Activated CD4-positive, alpha-beta T cell treated with anti-CD3 and anti-CD28 coated beads for 36 hours (primary cell): ENCODE measurements around the gene HOXA4. TPM values are rescaled to one million over a fixed set of nuclear protein-coding genes. Genes with fewer than 3 reads are reported as not detected.

ENCODE experiments used
- ATAC-seq: fragments of 200-7000 bp; cut with Tn5 transposase; one replicate; pipeline ENCODE4 v1.10.0; 2021; ENCODE audit warnings: mild to moderate bottlenecking, moderate library complexity
- CTCF ChIA-PET: fragments of 350-600 bp; sonication (Branson Sonifier 250); formaldehyde crosslinking; loops from one replicate; lab custom pipeline; 2021; ENCODE audit warnings: antibody characterized with exemption; lab: Charles Lee
- POLR2A ChIA-PET: fragments of 350-600 bp; sonication (Branson Sonifier 250); formaldehyde crosslinking; loops from one replicate; lab custom pipeline; 2021; ENCODE audit warnings: antibody characterized with exemption, inconsistent platforms; lab: Charles Lee
- DNase-seq: peaks from one replicate; pipeline ENCODE4 v3.0.0-alpha.2; 2020
- H3K27ac Mint-ChIP-seq: one replicate; pipeline ENCODE4 v1.8.0; 2021; ENCODE audit warnings: mixed read lengths
- H3K27me3 Mint-ChIP-seq: one replicate; pipeline ENCODE4 v1.8.0; 2021; ENCODE audit warnings: mixed read lengths
- H3K36me3 Mint-ChIP-seq: one replicate; pipeline ENCODE4 v1.8.0; 2021; ENCODE audit warnings: low read depth, mixed read lengths
- H3K4me1 Mint-ChIP-seq: one replicate; pipeline ENCODE4 v1.8.0; 2021; ENCODE audit warnings: mixed read lengths
- H3K4me3 Mint-ChIP-seq: one replicate; pipeline ENCODE4 v1.8.0; 2021; ENCODE audit warnings: mild to moderate bottlenecking, moderate library complexity, mixed read lengths
- H3K9me3 Mint-ChIP-seq: one replicate; pipeline ENCODE4 v1.8.0; 2021; ENCODE audit warnings: low read depth, mixed read lengths
- intact Hi-C, 2 experiments: fragments of 100-400 bp; cut with DNase I in 1 of 2; cut with micrococcal nuclease in 1 of 2; formaldehyde crosslinking; loops; one replicate each; pipeline versions ENCODE4 v1.14.2 to v1.15.1; 2022 to 2024; cut with DNase I, micrococcal nuclease
- total RNA-seq, 2 experiments: library from RNA; stranded (reverse); gene quantifications; one replicate each; pipeline ENCODE4 v1.2.3, GENCODE V29; 2021

The HOXA4 gene
- total RNA-seq, 2 experiments from 2014 or later = 0.25 TPM; not detected in 1

DNA sequence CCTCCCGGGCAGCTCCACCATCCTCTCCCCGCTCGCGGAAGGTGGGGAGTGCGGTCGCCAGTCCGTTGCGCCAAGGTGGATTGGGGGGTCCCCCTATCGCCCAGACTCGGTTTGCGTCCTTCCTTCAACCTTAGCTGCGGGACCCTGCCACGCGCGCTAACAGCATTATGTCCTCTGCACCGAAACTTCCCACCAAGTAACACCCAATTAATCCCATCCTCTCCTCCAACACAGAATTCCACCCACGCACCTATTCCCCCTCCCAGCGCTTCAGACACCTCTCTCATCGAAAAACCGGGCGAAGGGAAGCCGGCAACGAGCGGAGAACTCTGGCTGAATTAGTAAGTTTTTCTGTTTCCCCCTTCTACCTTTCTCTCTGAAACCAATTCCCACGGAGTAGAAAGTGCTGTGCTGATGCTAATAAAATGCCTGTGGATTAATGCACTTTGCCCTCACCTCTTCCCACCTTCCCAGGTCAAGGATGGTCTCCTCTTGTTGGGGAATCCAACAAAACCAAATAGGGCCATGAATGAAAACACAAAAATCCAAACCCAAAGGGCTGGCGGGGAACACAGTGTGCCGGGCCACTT, 20.9 kb upstream of the HOXA4 start:
- H3K9me3 Mint-ChIP-seq = no peaks in the 10 kb centered on the region
- H3K36me3 Mint-ChIP-seq = no peaks in the 10 kb centered on the region
- intact Hi-C loops = loop anchor here (2.0 to 5.0 kb wide), 3 partner anchors 17 to 55 kb away; partner anchors contain the start of gene HOXA11 (in 2 of the 2)
- peaks cover 81% of the 10 kb centered on the region for H3K27me3 Mint-ChIP-seq
- no peak overlapping the region for H3K27ac Mint-ChIP-seq
- ATAC-seq = no peak
- DNase-seq = no peak
- peak overlapping the region; percentile 35 for H3K4me3 Mint-ChIP-seq
- peaks cover 40% of the 10 kb centered on the region for H3K4me1 Mint-ChIP-seq
- ChIA-PET CTCF (interaction anchor here (0.5 to 3.6 kb wide), 10 partner anchors 8 to 464 kb away, joined by 3 to 16 read pairs (median 5); partner anchors contain the start of gene EVX1), POLR2A (no interaction called here)

DNA sequence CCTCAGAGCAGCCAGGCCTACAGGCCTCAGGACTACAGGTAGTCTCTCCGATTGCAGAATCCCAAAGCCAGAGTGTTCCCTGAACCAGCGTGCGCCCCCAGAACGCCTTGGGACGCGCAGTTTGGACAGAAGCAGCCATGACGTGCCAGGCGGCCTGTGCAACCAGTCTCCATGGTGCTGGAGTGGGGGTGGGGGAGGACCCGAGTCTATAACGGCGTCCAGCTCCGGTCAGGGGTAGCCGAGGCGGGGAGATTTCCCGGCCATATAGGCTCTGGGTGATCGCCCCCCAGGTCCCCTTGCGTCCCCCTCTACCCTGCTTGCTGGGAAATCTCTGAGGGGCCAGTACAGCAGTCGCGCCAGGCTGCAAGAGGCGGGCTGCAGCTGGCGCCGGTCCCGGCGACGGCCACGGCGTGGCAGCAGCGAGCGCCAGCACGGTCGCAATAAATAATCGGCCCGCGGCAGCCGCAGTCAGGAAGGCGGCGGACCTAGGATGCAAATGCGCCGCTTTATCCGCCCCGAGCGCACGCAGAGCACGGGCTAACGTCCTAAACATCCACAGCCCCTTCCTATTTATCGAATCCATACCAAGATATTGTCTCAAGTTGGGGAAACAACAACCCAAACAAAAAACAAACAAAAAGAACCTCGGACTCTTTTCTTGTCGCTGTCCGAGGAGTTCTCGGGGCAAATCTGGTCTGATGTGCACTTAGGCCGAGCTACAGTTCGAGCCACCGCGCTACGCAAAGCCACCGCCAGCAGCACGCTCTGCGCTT, 20.2 kb upstream of the HOXA4 start:
- Mint-ChIP-seq H3K4me3 (peak overlapping the region; percentile 35), H3K27ac (no peak overlapping the region), H3K4me1 (peaks cover 36% of the 10 kb centered on the region), H3K36me3 (no peaks in the 10 kb centered on the region), H3K27me3 (peaks cover 83% of the 10 kb centered on the region), H3K9me3 (no peaks in the 10 kb centered on the region)
- peak; percentile 83 for ATAC-seq
- DNase-seq = peak; percentile 82
- intact Hi-C loops = loop anchor here (2.0 to 5.0 kb wide), 3 partner anchors 16 to 54 kb away; partner anchors contain the start of gene HOXA11 (in 2 of the 2)
- ChIA-PET CTCF (interaction anchor here (0.5 to 3.6 kb wide), 15 partner anchors 8 to 781 kb away, joined by 3 to 16 read pairs (median 5); partner anchors contain the start of gene EVX1), POLR2A (no interaction called here)

DNA sequence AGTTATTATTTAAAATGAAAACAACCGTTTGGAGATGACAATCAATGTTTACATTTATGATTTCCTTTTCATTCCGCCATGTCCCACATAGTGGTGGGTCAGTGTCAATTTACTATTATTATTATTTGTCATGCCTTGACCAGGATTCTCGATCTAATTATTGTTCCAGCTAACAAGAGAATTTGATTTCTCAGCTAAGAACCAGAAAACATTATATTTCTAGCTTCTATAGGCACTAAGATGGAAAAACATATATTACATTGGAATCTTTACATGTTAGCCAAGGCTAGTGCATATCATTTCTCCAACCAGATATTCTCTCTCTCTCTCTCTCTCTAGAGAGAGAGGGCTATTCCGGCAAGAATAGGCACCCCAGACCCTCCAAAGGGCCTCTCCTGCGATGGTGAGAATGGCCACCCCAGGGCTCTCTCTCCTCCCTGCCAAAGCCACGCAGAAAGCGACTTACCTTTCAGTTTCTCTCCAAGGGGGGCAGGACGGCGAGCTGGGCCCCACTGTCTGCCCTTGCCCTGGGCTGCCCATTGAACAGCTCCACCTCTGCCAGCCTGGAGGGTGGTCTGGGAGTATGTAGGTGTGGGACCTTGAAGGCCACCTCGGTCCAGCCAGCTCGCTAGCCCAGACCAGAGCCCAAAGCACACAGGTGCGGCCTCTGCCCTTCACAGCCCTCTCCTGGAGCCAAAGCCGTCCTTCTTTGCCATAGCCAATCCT, 19.4 kb upstream of the HOXA4 start:
- Mint-ChIP-seq H3K27me3 (peaks cover 77% of the 10 kb centered on the region), H3K36me3 (no peaks in the 10 kb centered on the region), H3K4me3 (peak overlapping the region; percentile 12), H3K27ac (no peak overlapping the region), H3K9me3 (no peaks in the 10 kb centered on the region), H3K4me1 (peaks cover 29% of the 10 kb centered on the region)
- intact Hi-C loops = loop anchor here (2.0 to 5.0 kb wide), 4 partner anchors 15 to 53 kb away; partner anchors contain the start of gene HOXA11 (in 2 of the 2)
- peak; percentile 9 for ATAC-seq
- ChIA-PET CTCF (interaction anchor here (0.7 to 3.6 kb wide), 16 partner anchors 9 to 780 kb away, joined by 3 to 16 read pairs (median 4); partner anchors contain the start of gene EVX1), POLR2A (interaction anchor here (0.6 kb wide), 1 partner anchor 13 kb away, joined by 8 read pairs; no protein-coding TSS in a partner anchor)
- DNase-seq = no peak

- ATAC-seq (no peak), DNase-seq (no peak)
- Mint-ChIP-seq H3K36me3 (no peaks in the 10 kb centered on the region), H3K9me3 (no peaks in the 10 kb centered on the region), H3K27ac (no peak overlapping the region), H3K4me1 (peaks cover 20% of the 10 kb centered on the region), H3K27me3 (peaks cover 70% of the 10 kb centered on the region), H3K4me3 (no peak overlapping the region)
- CTCF ChIA-PET = interaction anchor here (0.7 to 3.6 kb wide), 17 partner anchors 9 to 779 kb away, joined by 3 to 16 read pairs (median 4); partner anchors contain the start of gene EVX1
- POLR2A ChIA-PET = interaction anchor here (0.6 kb wide), 1 partner anchor 14 kb away, joined by 8 read pairs; no protein-coding TSS in a partner anchor
- intact Hi-C loops = loop anchor here in 1 of 2 experiments (2.0 kb wide), 1 partner anchor 18 kb away; no protein-coding TSS in a partner anchor
Measured at GRCh38 chr7:27148756-27149641, 18.4 kb upstream of the HOXA4 start.

- H3K9me3 Mint-ChIP-seq = no peaks in the 10 kb centered on the region
Measured at GRCh38 chr7:27148031-27148755, 17.6 kb upstream of the HOXA4 start.

DNA sequence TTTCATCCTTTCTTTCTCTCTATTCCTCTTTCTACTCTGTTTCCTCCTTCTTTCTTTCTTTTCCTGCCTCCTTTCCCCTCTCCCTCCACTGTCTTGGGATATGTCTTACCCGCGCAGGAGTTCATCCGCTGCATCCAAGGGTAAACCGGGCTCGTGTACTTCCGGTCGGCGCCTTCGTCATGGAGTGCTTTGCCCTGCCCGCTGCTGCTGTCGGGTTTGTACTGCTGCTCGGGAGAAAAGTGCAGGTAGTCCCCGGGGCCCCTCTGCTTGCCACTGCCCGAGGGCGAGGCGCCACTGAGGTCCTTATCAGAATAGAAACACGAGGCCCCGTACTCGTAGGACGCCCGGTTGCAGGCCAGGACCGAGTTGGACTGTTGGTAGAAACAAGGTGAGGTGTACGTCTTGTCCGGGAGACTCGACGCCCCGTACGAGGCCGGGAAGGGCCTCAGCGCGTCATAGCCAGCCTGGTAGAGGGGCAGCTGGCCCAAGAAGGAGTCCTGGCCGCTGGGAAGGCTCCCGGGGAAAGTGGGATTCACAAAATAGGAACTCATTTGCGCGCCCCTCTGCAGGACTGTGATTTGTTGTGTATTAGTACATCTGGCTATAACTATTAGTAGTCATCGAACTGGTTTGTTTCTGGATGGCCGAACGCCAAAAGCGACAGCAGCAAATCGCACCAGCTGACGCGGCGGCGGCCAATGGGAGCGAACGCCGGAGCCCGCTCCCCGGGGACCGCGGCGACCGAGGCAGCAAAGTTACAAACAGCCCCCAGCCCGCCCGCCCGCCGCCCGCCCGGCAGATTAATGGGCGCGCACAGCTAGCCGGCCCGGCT, 16.9 kb upstream of the HOXA4 start, which contains the start of gene HOXA6:
HOXA6 (minus strand) TSS at position 576 of the 832 bp plus-strand sequence; CDS start at position 551, 25 bp downstream.
- CTCF ChIA-PET = interaction anchor here (1.1 to 2.0 kb wide), 3 partner anchors 14 to 48 kb away, joined by 3 to 8 read pairs (median 7); no protein-coding TSS in a partner anchor
- Mint-ChIP-seq H3K4me1 (peaks cover 20% of the 10 kb centered on the region), H3K9me3 (no peaks in the 10 kb centered on the region), H3K4me3 (no peak within 1 kb of the TSS), H3K27ac (no peak within 1 kb of the TSS), H3K27me3 (peaks cover 61% of the 10 kb centered on the region), H3K36me3 (no peaks in the 10 kb centered on the region)
- ATAC-seq = no peak
- peak; percentile 29 for DNase-seq
- intact Hi-C loops = loop anchor here in 1 of 2 experiments (2.0 kb wide), 1 partner anchor 19 kb away; no protein-coding TSS in a partner anchor
- POLR2A ChIA-PET = no interaction called here

More at GRCh38 chr7:27148031-27148755, 17.6 kb upstream of the HOXA4 start:
- peaks cover 62% of the 10 kb centered on the region for H3K27me3 Mint-ChIP-seq
- no peaks in the 10 kb centered on the region for H3K36me3 Mint-ChIP-seq
- ChIA-PET CTCF (interaction anchor here (0.8 to 3.6 kb wide), 7 partner anchors 13 to 99 kb away, joined by 3 to 16 read pairs (median 7); no protein-coding TSS in a partner anchor), POLR2A (no interaction called here)
- H3K27ac Mint-ChIP-seq = no peak overlapping the region
- ATAC-seq = no peak
- H3K4me3 Mint-ChIP-seq = no peak overlapping the region
- intact Hi-C loops = loop anchor here in 1 of 2 experiments (2.0 kb wide), 1 partner anchor 19 kb away; no protein-coding TSS in a partner anchor
- peak; percentile 7 for DNase-seq
- H3K4me1 Mint-ChIP-seq = peaks cover 20% of the 10 kb centered on the region

DNA sequence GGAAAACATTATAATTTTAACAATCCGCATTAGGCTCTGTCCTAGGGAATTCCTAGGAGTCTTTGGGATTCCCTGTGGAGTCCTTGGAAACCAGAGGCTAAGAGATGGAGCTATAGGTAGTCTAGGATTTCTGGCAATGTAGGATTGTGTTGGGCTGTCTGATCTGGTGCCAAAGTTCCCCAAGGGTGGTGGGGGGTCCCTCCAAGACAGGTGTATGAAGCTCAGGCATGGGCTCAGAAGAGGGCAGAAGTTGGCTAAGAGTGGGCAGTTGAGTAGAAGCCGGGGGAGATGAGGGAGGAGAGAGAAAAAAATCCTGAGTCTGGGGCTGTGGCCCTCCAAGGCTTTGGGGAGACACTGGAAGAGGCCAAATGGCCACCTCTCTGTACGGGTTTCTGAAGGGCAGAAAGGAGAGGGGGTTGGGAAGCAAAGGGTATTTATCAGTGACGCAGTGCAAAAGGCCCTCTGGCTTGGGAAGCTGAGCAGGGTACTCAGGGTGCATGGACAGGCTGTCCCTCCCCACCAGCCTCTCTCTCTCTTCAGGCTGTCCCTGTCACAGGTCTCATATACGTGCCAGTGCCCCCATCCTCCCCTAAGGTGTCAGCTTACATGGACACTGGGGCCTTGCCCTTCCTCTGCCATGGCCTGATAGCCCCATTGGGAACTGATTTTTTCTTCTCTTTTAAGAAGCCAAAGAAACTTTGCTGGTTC, 16.1 kb upstream of the HOXA4 start:
- Mint-ChIP-seq H3K27ac (no peak overlapping the region), H3K4me1 (peaks cover 15% of the 10 kb centered on the region), H3K36me3 (no peaks in the 10 kb centered on the region), H3K9me3 (no peaks in the 10 kb centered on the region), H3K27me3 (peaks cover 56% of the 10 kb centered on the region), H3K4me3 (no peak overlapping the region)
- ChIA-PET POLR2A (no interaction called here), CTCF (interaction anchor here (1.9 kb wide), 1 partner anchor 33 kb away, joined by 6 read pairs; no protein-coding TSS in a partner anchor)
- intact Hi-C loops = no loop called here
- ATAC-seq = no peak
- DNase-seq = no peak

DNA sequence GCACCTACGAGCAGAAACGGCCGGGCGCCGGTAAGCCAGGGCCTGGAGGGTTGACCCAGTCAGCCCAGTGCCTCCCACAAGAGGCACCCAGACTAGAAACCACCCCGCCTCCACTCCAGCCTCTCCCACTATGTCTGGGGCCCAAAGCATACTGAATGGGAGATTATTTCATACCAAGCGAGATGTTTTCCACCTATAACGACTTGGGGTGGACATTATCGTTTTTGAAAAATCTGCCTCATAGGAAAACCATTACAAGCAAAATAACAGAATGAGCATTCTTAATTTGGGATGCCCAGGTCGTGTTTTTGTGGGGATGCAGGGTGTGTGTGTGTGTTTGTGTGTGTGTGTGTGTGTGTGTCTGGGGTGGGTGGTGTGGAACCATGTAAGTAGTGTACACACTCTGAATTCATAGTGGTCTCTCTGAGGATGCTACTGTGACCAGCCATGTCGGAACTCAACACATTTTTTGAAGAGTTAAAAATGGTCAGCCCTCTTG, 15.4 kb upstream of the HOXA4 start:
- no peak for ATAC-seq
- ChIA-PET POLR2A (no interaction called here), CTCF (interaction anchor here (1.9 kb wide), 1 partner anchor 34 kb away, joined by 6 read pairs; no protein-coding TSS in a partner anchor)
- peaks cover 54% of the 10 kb centered on the region for H3K27me3 Mint-ChIP-seq
- H3K4me3 Mint-ChIP-seq = no peak overlapping the region
- no peak for DNase-seq
- intact Hi-C loops = no loop called here
- peaks cover 8% of the 10 kb centered on the region for H3K4me1 Mint-ChIP-seq
- H3K36me3 Mint-ChIP-seq = no peaks in the 10 kb centered on the region
- H3K27ac Mint-ChIP-seq = no peak overlapping the region
- no peaks in the 10 kb centered on the region for H3K9me3 Mint-ChIP-seq
